HepG2 (cell line): ENCODE data around the gene TBC1D22A.

ENCODE experiments used
- CAMTA2 ChIP-seq: sonication (generic); formaldehyde crosslinking; IDR thresholded peaks from 2 replicates; pipeline ENCODE4 v1.4.0; 2020; ENCODE audit warnings: mild to moderate bottlenecking, missing genetic modification reagents, borderline replicate concordance
- ESRRA ChIP-seq: sonication (generic); formaldehyde crosslinking; IDR thresholded peaks from 2 replicates; pipeline ENCODE4 v1.5.1; 2020; ENCODE audit warnings: mild to moderate bottlenecking, low read depth, missing genetic modification reagents
- EZH2 ChIP-seq: conservative IDR thresholded peaks from 2 replicates; pipeline ENCODE4 v1.6.1; 2012; ENCODE audit warnings: mild to moderate bottlenecking, low read depth, low read length, moderate library complexity
- GABPA ChIP-seq, 2 experiments: IDR thresholded peaks; 2 replicates each; pipeline ENCODE4 v1.6.1; 2011 to 2016; ENCODE audit warnings: low read depth in 2 of 2, low read length in 1 of 2, missing biosample characterization in 1 of 2, missing genetic modification characterization in 1 of 2
- PHF20 ChIP-seq: sonication (generic); formaldehyde crosslinking; IDR thresholded peaks from 2 replicates; pipeline ENCODE4 v1.5.0; 2020; ENCODE audit warnings: mild to moderate bottlenecking, missing genetic modification reagents
- RARA ChIP-seq: IDR thresholded peaks from 2 replicates; pipeline ENCODE4 v1.6.1; 2016; ENCODE audit warnings: missing genetic modification reagents, missing compliant biosample characterization
- SP1 ChIP-seq, 2 experiments: fragments of 450-650 bp in 1 of 2; sonication (generic) in 1 of 2; formaldehyde crosslinking in 1 of 2; IDR thresholded peaks; 2 replicates each; pipeline versions ENCODE4 v1.4.0 to v1.6.1; 2016 to 2020; ENCODE audit warnings: missing genetic modification reagents in 1 of 2
- TARDBP ChIP-seq: sonication (generic); formaldehyde crosslinking; IDR thresholded peaks from 2 replicates; pipeline ENCODE4 v1.8.0; 2022; ENCODE audit warnings: mild to moderate bottlenecking, missing genetic modification reagents
- YY1 ChIP-seq: IDR thresholded peaks from 2 replicates; pipeline ENCODE4 v1.6.1; 2011; ENCODE audit warnings: low read length, low read depth, moderate library complexity, mild to moderate bottlenecking; ENCODE audit not compliant: insufficient read depth, insufficient replicate concordance
- ZNF232 ChIP-seq: sonication (generic); formaldehyde crosslinking; IDR thresholded peaks from 2 replicates; pipeline ENCODE4 v1.4.0; 2020; ENCODE audit warnings: missing genetic modification reagents, borderline replicate concordance
- TF ChIP-seq, protein P1 (sequence below), 2 experiments: fragments of 450-650 bp in 1 of 2; sonication (generic) in 1 of 2; formaldehyde crosslinking in 1 of 2; IDR thresholded peaks; 2 replicates each; pipeline versions ENCODE4 v1.6.1 to v1.8.0; 2016 to 2022; ENCODE audit warnings: antibody characterized with exemption in 1 of 2, mild to moderate bottlenecking in 1 of 2, missing genetic modification reagents in 1 of 2
- TF ChIP-seq, protein P2 (sequence below): sonication (generic); formaldehyde crosslinking; IDR thresholded peaks from 2 replicates; pipeline ENCODE4 v1.5.0; 2020; ENCODE audit warnings: mild to moderate bottlenecking, missing genetic modification reagents, moderate library complexity
- TF ChIP-seq, protein P3 (sequence below): sonication (generic); formaldehyde crosslinking; IDR thresholded peaks from 2 replicates; pipeline ENCODE4 v1.8.0; 2022; ENCODE audit warnings: mild to moderate bottlenecking, missing genetic modification reagents, borderline replicate concordance

DNA sequence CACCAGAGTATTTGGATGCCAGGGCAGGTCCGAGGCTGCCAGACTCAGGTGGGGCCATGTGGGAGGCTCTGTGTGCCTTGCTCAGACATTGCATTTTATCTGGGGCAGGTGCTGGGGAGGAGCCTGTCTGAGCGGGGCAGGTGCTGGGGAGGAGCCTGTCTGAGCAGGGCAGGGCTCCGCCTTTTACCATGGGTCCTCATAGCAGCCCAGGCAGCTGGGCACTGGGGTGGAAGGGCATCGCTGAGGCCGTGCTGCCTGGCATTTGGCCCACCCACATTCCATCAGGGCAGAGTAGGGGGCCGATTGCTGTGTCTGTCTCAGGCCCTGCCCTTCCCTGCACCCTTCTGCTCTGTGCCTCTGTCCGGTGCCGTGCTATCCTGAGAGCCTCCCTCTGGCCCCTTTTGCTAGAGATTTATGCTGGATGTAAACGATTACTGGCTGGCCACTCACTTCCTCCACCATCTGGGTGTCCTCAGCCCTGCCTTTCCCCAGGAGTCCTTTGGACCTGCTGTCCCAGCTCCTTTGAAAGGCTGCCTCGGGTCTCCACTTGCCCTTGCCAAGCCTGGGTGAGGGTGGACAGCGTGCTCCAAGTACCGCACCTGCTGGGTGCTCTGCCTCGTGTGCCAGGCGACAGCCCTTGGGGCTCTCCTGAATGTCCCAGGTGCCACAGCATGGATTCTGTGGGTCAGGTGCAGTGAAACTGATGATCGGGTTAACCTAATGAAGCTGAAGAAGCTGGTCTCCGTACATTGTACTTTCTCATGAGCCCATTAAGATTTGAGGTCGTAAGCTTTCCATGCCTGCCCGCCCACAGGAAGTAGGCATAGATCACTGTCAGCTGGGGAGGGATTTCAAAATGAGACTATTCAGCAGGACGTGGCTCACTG is 281.6 kb downstream of the TBC1D22A start:
- TF ChIP-seq, protein P1, sequence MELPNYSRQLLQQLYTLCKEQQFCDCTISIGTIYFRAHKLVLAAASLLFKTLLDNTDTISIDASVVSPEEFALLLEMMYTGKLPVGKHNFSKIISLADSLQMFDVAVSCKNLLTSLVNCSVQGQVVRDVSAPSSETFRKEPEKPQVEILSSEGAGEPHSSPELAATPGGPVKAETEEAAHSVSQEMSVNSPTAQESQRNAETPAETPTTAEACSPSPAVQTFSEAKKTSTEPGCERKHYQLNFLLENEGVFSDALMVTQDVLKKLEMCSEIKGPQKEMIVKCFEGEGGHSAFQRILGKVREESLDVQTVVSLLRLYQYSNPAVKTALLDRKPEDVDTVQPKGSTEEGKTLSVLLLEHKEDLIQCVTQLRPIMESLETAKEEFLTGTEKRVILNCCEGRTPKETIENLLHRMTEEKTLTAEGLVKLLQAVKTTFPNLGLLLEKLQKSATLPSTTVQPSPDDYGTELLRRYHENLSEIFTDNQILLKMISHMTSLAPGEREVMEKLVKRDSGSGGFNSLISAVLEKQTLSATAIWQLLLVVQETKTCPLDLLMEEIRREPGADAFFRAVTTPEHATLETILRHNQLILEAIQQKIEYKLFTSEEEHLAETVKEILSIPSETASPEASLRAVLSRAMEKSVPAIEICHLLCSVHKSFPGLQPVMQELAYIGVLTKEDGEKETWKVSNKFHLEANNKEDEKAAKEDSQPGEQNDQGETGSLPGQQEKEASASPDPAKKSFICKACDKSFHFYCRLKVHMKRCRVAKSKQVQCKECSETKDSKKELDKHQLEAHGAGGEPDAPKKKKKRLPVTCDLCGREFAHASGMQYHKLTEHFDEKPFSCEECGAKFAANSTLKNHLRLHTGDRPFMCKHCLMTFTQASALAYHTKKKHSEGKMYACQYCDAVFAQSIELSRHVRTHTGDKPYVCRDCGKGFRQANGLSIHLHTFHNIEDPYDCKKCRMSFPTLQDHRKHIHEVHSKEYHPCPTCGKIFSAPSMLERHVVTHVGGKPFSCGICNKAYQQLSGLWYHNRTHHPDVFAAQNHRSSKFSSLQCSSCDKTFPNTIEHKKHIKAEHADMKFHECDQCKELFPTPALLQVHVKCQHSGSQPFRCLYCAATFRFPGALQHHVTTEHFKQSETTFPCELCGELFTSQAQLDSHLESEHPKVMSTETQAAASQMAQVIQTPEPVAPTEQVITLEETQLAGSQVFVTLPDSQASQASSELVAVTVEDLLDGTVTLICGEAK (IDR thresholded peaks at IDR 0.05): no peak
- TF ChIP-seq, protein P1 (CRISPR knock-in tag; IDR thresholded peaks at IDR 0.05): no peak
- TF ChIP-seq TARDBP: no peak
- TF ChIP-seq PHF20 (CRISPR knock-in tag): no peak
- no peak for TF ChIP-seq CAMTA2 (CRISPR knock-in tag)
- TF ChIP-seq RARA (CRISPR knock-in tag): no peak
- TF ChIP-seq, protein P2, sequence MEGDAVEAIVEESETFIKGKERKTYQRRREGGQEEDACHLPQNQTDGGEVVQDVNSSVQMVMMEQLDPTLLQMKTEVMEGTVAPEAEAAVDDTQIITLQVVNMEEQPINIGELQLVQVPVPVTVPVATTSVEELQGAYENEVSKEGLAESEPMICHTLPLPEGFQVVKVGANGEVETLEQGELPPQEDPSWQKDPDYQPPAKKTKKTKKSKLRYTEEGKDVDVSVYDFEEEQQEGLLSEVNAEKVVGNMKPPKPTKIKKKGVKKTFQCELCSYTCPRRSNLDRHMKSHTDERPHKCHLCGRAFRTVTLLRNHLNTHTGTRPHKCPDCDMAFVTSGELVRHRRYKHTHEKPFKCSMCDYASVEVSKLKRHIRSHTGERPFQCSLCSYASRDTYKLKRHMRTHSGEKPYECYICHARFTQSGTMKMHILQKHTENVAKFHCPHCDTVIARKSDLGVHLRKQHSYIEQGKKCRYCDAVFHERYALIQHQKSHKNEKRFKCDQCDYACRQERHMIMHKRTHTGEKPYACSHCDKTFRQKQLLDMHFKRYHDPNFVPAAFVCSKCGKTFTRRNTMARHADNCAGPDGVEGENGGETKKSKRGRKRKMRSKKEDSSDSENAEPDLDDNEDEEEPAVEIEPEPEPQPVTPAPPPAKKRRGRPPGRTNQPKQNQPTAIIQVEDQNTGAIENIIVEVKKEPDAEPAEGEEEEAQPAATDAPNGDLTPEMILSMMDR: no peak
- TF ChIP-seq SP1 (IDR thresholded peaks at IDR 0.05): no peak
- no peak for TF ChIP-seq SP1 (CRISPR knock-in tag; IDR thresholded peaks at IDR 0.05)
- no peak for TF ChIP-seq ESRRA (CRISPR knock-in tag)
- TF ChIP-seq, protein P3, sequence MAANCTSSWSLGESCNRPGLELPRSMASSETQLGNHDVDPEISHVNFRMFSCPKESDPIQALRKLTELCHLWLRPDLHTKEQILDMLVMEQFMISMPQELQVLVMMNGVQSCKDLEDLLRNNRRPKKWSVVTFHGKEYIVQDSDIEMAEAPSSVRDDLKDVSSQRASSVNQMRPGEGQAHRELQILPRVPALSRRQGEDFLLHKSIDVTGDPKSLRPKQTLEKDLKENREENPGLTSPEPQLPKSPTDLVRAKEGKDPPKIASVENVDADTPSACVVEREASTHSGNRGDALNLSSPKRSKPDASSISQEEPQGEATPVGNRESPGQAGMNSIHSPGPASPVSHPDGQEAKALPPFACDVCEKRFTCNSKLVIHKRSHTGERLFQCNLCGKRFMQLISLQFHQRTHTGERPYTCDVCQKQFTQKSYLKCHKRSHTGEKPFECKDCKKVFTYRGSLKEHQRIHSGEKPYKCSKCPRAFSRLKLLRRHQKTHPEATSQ (CRISPR knock-in tag): no peak
- TF ChIP-seq ZNF232 (CRISPR knock-in tag): no peak
- no peak for TF ChIP-seq GABPA (IDR thresholded peaks at IDR 0.05; ENCODE audit: low read depth, low read length)
- TF ChIP-seq GABPA (CRISPR knock-in tag; IDR thresholded peaks at IDR 0.05; ENCODE audit: low read depth): no peak
- TF ChIP-seq EZH2: no peak
- no peak for TF ChIP-seq YY1
